Caco-2 (cell line): ENCODE results near the gene SBNO2. TPM values are rescaled to one million over a fixed set of nuclear protein-coding genes. Genes with fewer than 3 reads are reported as not detected.

Experiments
- BruUV-seq: library from RNA; stranded (reverse); fragments of 400-500 nt; replicated peaks from 2 replicates; lab custom pipeline; 2021; lab: Mats Ljungman, UMichigan
- CTCF ChIA-PET: fragments of 300-600 bp; sonication (Branson Sonifier 250); formaldehyde crosslinking; loops from one replicate; lab custom pipeline; 2022; ENCODE audit warnings: antibody characterized with exemption; lab: Charles Lee
- POLR2A ChIA-PET: fragments of 300-600 bp; sonication (Branson Sonifier 250); formaldehyde crosslinking; loops from one replicate; lab custom pipeline; 2022; ENCODE audit warnings: antibody characterized with exemption; lab: Charles Lee
- DNase-seq, 2 experiments: peaks; one replicate each; pipeline versions ENCODE4 v3.0.0 to v3.0.0-alpha.2; 2020 to 2022
- H3K27me3 ChIP-seq: replicated peaks from 2 replicates; pipeline ENCODE4 v1.6.0; 2011; ENCODE audit warnings: low read length; ENCODE audit not compliant: control insufficient read depth, insufficient read depth
- H3K36me3 ChIP-seq: 2 replicates; pipeline ENCODE4 v1.5.1; 2011; ENCODE audit warnings: low read length; ENCODE audit not compliant: control insufficient read depth, insufficient read depth
- H3K4me1 ChIP-seq: fragments of 250-450 bp; sonication (Bioruptor Pico); 2 replicates; pipeline ENCODE4 v1.5.1; 2020; ENCODE audit warnings: mild to moderate bottlenecking
- H3K4me3 ChIP-seq: 2 replicates; pipeline ENCODE4 v1.5.1; 2011; ENCODE audit warnings: low read depth, mild to moderate bottlenecking, control low read depth, low read length
- H3K9me3 ChIP-seq: fragments of 250-450 bp; sonication (Bioruptor Pico); 2 replicates; pipeline ENCODE4 v1.5.1; 2020; ENCODE audit warnings: mild to moderate bottlenecking, moderate library complexity
- H3K27ac Mint-ChIP-seq: one replicate; pipeline ENCODE4 v1.8.0; 2022; ENCODE audit warnings: mixed read lengths; ENCODE audit not compliant: unreplicated experiment
- H3K27me3 Mint-ChIP-seq: one replicate; pipeline ENCODE4 v1.8.0; 2022; ENCODE audit warnings: mixed read lengths; ENCODE audit not compliant: insufficient read depth, unreplicated experiment
- H3K36me3 Mint-ChIP-seq: one replicate; pipeline ENCODE4 v1.8.0; 2022; ENCODE audit warnings: mild to moderate bottlenecking, mixed read lengths; ENCODE audit not compliant: insufficient read depth, unreplicated experiment
- H3K4me1 Mint-ChIP-seq: one replicate; pipeline ENCODE4 v1.8.0; 2022; ENCODE audit warnings: low read depth, mixed read lengths; ENCODE audit not compliant: unreplicated experiment
- H3K4me3 Mint-ChIP-seq: one replicate; pipeline ENCODE4 v1.8.0; 2022; ENCODE audit warnings: mild to moderate bottlenecking, moderate library complexity, mixed read lengths; ENCODE audit not compliant: unreplicated experiment
- H3K9me3 Mint-ChIP-seq: one replicate; pipeline ENCODE4 v1.8.0; 2022; ENCODE audit warnings: mixed read lengths; ENCODE audit not compliant: unreplicated experiment
- intact Hi-C: fragments of 100-400 bp; cut with micrococcal nuclease; formaldehyde crosslinking; loops from one replicate; pipeline ENCODE4 v1.10.0; 2022; ENCODE audit not compliant: unreplicated experiment
- total RNA-seq: library from RNA; stranded (reverse); gene quantifications from 2 replicates; pipeline ENCODE4 v1.2.3, GENCODE V29; 2022
- TF ChIP-seq, protein P1 (sequence below), 2 experiments: fragments of 200-600 bp in 1 of 2; IDR thresholded peaks; 1 replicate in 1 of 2; 2 replicates in 1 of 2; pipeline versions ENCODE4 v1.5.1 to v1.8.0; 2011 to 2022; ENCODE audit warnings: antibody characterized with exemption in 1 of 2, control low read depth in 1 of 2, inconsistent platforms in 1 of 2, low read depth in 1 of 2, low read length in 1 of 2, mild to moderate bottlenecking in 1 of 2, moderate library complexity in 1 of 2; ENCODE audit not compliant: insufficient read depth in 1 of 2, severe bottlenecking in 1 of 2, unreplicated experiment in 1 of 2

SBNO2 gene
- total RNA-seq, 1 experiment from 2014 or later, result 41.2 TPM

DNA sequence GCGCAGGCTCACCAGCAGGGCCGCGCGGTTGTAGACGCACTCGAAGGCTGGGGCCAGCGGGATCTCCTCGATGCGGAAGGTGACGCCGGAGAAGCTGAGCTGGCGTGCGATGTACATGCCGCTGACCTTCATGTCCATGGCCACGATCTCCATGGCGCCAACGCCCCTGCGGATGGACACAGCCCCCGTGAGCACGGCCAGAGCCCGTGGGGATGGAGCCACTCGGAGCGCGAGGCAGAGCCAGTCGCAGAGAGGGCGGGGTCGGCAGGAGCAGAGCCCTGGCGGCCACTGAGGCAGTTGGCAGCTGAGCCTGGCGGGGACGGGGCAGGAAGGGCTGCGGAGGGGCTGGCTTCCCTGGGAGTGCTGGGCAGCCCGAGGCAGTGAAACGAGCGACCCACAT lies 55.1 kb downstream of the SBNO2 start:
- no peaks in the 10 kb centered on the region for H3K9me3 Mint-ChIP-seq
- BruUV-seq, result no TSS peak
- intact Hi-C loops, result no loop called here
- no peak overlapping the region for H3K27ac Mint-ChIP-seq
- no peaks in the 10 kb centered on the region for H3K4me1 ChIP-seq
- CTCF ChIA-PET, result no interaction called here
- H3K27me3 Mint-ChIP-seq, result no peaks in the 10 kb centered on the region
- H3K4me3 Mint-ChIP-seq, result no peak overlapping the region
- no peaks in the 10 kb centered on the region for H3K4me1 Mint-ChIP-seq
- peaks cover 50% of the 10 kb centered on the region for H3K36me3 Mint-ChIP-seq
- H3K27me3 ChIP-seq, result no peaks in the 10 kb centered on the region
- H3K36me3 ChIP-seq, result peaks cover 1% of the 10 kb centered on the region
- DNase-seq, result no peak
- no peak overlapping the region for H3K4me3 ChIP-seq
- POLR2A ChIA-PET, result no interaction called here
- no peaks in the 10 kb centered on the region for H3K9me3 ChIP-seq
- TF ChIP-seq, protein P1, sequence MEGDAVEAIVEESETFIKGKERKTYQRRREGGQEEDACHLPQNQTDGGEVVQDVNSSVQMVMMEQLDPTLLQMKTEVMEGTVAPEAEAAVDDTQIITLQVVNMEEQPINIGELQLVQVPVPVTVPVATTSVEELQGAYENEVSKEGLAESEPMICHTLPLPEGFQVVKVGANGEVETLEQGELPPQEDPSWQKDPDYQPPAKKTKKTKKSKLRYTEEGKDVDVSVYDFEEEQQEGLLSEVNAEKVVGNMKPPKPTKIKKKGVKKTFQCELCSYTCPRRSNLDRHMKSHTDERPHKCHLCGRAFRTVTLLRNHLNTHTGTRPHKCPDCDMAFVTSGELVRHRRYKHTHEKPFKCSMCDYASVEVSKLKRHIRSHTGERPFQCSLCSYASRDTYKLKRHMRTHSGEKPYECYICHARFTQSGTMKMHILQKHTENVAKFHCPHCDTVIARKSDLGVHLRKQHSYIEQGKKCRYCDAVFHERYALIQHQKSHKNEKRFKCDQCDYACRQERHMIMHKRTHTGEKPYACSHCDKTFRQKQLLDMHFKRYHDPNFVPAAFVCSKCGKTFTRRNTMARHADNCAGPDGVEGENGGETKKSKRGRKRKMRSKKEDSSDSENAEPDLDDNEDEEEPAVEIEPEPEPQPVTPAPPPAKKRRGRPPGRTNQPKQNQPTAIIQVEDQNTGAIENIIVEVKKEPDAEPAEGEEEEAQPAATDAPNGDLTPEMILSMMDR (IDR thresholded peaks at IDR 0.05; ENCODE audit: insufficient read depth in 1 of 2, low read depth in 1 of 2, low read length in 1 of 2, severe bottlenecking in 1 of 2, unreplicated experiment in 1 of 2), result no peak

DNA sequence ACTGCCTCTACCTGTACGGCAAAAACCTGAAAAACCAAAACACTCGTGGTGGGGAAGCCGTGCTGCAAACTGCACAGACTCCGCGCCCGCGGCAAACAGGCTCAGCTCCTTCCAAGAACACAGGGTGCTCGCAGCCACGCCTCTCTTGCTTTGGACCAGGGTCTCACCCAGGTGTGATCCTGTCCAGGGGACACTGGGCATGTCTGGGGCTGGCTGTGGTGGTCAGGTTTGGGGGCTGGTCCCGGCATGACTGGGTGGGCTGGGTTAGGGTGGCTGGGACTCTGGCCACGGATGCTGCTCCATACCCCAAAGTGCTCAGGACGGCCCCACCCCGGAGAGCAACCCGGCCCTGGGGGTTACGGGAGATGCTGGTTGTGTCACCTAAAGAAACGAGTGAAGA lies 56.4 kb downstream of the SBNO2 start:
- peaks cover 1% of the 10 kb centered on the region for H3K36me3 ChIP-seq
- Mint-ChIP-seq H3K27me3 (no peaks in the 10 kb centered on the region), H3K4me1 (no peaks in the 10 kb centered on the region), H3K9me3 (no peaks in the 10 kb centered on the region), H3K36me3 (peaks cover 52% of the 10 kb centered on the region), H3K4me3 (no peak overlapping the region), H3K27ac (no peak overlapping the region)
- intact Hi-C loops, result no loop called here
- DNase-seq, result no peak
- ChIA-PET POLR2A (interaction anchor here (0.5 kb wide), 1 partner anchor 149 kb away, joined by 11 read pairs; no protein-coding TSS in a partner anchor), CTCF (interaction anchor here (0.5 kb wide), 1 partner anchor 11 kb away, joined by 3 read pairs; no protein-coding TSS in a partner anchor)
- no peaks in the 10 kb centered on the region for H3K9me3 ChIP-seq
- BruUV-seq, result no TSS peak
- peaks cover 5% of the 10 kb centered on the region; the same call in 1 of the 2 replicates for H3K4me1 ChIP-seq
- H3K4me3 ChIP-seq, result no peak overlapping the region
- TF ChIP-seq, protein P1 (IDR thresholded peaks at IDR 0.05; ENCODE audit: insufficient read depth in 1 of 2, low read depth in 1 of 2, low read length in 1 of 2, severe bottlenecking in 1 of 2, unreplicated experiment in 1 of 2), result no peak
- H3K27me3 ChIP-seq, result no peaks in the 10 kb centered on the region

DNA sequence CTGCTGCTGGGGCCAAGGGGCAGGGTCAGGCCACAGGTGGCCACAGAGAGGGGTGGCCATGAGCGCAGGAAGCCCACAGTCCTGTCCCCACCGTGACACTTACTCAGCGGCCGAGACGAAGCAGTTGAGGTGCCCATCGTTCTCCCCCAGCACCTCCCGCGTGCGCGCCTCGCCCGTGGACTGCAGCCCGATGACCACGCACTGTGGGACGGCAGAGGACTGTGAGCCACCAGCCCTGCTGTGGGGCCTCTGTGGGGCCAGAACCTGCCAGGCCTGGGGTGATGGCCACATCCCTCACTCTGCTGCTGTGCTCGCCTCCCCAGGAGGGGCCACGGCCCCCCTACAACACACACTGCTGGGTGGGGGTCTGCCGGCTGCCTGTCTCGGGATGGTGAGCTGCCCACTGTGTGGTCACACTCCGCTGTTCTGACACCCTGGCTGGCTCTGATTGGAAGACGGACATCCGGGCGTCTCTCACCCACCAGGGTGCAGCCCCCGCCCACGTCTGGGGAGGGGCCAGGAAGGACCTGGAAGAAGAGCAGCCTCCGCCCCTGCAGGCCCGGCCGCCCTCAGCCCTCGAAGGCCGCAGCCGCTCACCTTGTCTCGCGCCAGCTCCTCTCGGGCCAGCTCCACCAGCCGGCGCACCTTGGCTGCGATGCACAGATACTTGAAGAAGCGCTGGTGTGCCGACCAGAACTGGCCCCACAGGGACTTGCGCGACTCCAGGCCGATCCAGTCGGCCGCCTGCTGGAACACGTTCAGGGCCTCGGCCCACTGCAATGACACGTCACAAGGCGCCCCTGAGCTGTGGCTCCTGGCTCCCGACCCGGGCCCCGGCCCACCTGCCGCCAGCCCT lies 57.1 kb downstream of the SBNO2 start:
- no peaks in the 10 kb centered on the region for H3K9me3 ChIP-seq
- no peaks in the 10 kb centered on the region for H3K4me1 Mint-ChIP-seq
- no peak for DNase-seq
- H3K36me3 Mint-ChIP-seq, result peaks cover 54% of the 10 kb centered on the region
- ChIA-PET POLR2A (interaction anchor here (0.5 kb wide), 1 partner anchor 150 kb away, joined by 11 read pairs; no protein-coding TSS in a partner anchor), CTCF (interaction anchor here (0.5 kb wide), 1 partner anchor 12 kb away, joined by 3 read pairs; no protein-coding TSS in a partner anchor)
- H3K4me3 Mint-ChIP-seq, result no peak overlapping the region
- H3K4me3 ChIP-seq, result no peak overlapping the region
- no TSS peak for BruUV-seq
- no peaks in the 10 kb centered on the region for H3K27me3 ChIP-seq
- H3K27me3 Mint-ChIP-seq, result no peaks in the 10 kb centered on the region
- peaks cover 1% of the 10 kb centered on the region for H3K36me3 ChIP-seq
- TF ChIP-seq, protein P1 (IDR thresholded peaks at IDR 0.05; ENCODE audit: insufficient read depth in 1 of 2, low read depth in 1 of 2, low read length in 1 of 2, severe bottlenecking in 1 of 2, unreplicated experiment in 1 of 2), result no peak
- H3K9me3 Mint-ChIP-seq, result no peaks in the 10 kb centered on the region
- H3K4me1 ChIP-seq, result peaks cover 5% of the 10 kb centered on the region; the same call in 1 of the 2 replicates
- H3K27ac Mint-ChIP-seq, result no peak overlapping the region
- intact Hi-C loops, result no loop called here
